K562 (cell line): ENCODE results near the gene PPP2R1B. TPM values are rescaled to one million over a fixed set of nuclear protein-coding genes. Genes with fewer than 3 reads are reported as not detected.

ENCODE experiments used
- ATAC-seq: fragments of 200-7000 bp; cut with Tn5 transposase; 3 replicates; pipeline ENCODE4 v1.9.1; 2020; ENCODE audit warnings: moderate library complexity
- BruUV-seq: library from RNA; stranded (reverse); fragments of 400-500 nt; replicated peaks from 2 replicates; lab custom pipeline; 2021; lab: Mats Ljungman, UMichigan
- CTCF ChIA-PET: fragments of 300-600 bp; formaldehyde crosslinking; extraction: SDS; loops from one replicate; lab custom pipeline; 2021; ENCODE audit warnings: low intra/inter-chr PET ratio; lab: Yijun Ruan, JAX
- POLR2A ChIA-PET: fragments of 300-600, 350-650 bp; sonication (Branson Sonifier 250); formaldehyde crosslinking; extraction: SDS; loops from one replicate; lab custom pipeline; 2021; ENCODE audit warnings: antibody characterized with exemption, inconsistent platforms; lab: Yijun Ruan, JAX
- DNase-seq, 4 experiments: peaks; one replicate each; pipeline versions ENCODE4 v3.0.0 to v3.0.0-alpha.2; 2011 to 2018; ENCODE audit warnings: low spot score in 3 of 4, mixed read lengths in 3 of 4; ENCODE audit errors: extremely low read depth in 1 of 4
- FAIRE-seq: peaks from 2 replicates; lab custom pipeline; 2011; peaks lifted over from hg19 to GRCh38; lab: Jason Lieb, UNC
- H2AFZ ChIP-seq: 2 replicates; pipeline ENCODE4 v1.6.0; 2011; ENCODE audit warnings: low read depth, low read length, control low read depth, inconsistent platforms
- H3K27ac ChIP-seq: fragments of 200-600 bp; 3 replicates; pipeline ENCODE4 v1.8.0; 2011; ENCODE audit warnings: low read depth, mild to moderate bottlenecking, control low read depth, inconsistent platforms, low read length, moderate library complexity, mixed read lengths; ENCODE audit errors: extremely low read depth
- H3K27me3 ChIP-seq, 2 experiments: fragments of 300-600 bp in 1 of 2; 2 replicates in 1 of 2; 3 replicates in 1 of 2; pipeline versions ENCODE4 v1.6.0 to v1.8.0; 2011; ENCODE audit warnings: inconsistent platforms in 2 of 2, low read length in 2 of 2, mild to moderate bottlenecking in 1 of 2, mixed read lengths in 1 of 2, moderate library complexity in 1 of 2; ENCODE audit not compliant: control insufficient read depth in 2 of 2, insufficient read depth in 2 of 2
- H3K36me3 ChIP-seq: fragments of 300-600 bp; 3 replicates; pipeline ENCODE4 v1.8.0; 2011; ENCODE audit warnings: mild to moderate bottlenecking, low read length, inconsistent platforms; ENCODE audit not compliant: control insufficient read depth, insufficient read depth
- H3K4me1 ChIP-seq, 2 experiments: fragments of 200-600 bp in 1 of 2; replicated peaks in 1 of 2; 2 replicates in 1 of 2; 3 replicates in 1 of 2; pipeline versions ENCODE4 v1.5.1 to v1.8.0; 2011; ENCODE audit warnings: inconsistent platforms in 2 of 2, low read length in 2 of 2, mild to moderate bottlenecking in 1 of 2, mixed read lengths in 1 of 2, moderate library complexity in 1 of 2; ENCODE audit not compliant: control insufficient read depth in 2 of 2, insufficient read depth in 2 of 2
- H3K4me2 ChIP-seq: 2 replicates; pipeline ENCODE4 v1.6.1; 2011; ENCODE audit warnings: low read length, control low read depth, inconsistent platforms, mixed read lengths; ENCODE audit not compliant: insufficient read depth
- H3K4me3 ChIP-seq: fragments of 200-600 bp; sonication (generic), shearing (Covaris generic); 2 replicates; pipeline ENCODE4 v1.5.1; 2016; ENCODE audit warnings: control low read depth, inconsistent platforms
- H3K79me2 ChIP-seq: fragments of 200-600 bp; 3 replicates; pipeline ENCODE4 v1.8.0; 2011; ENCODE audit warnings: low read length, inconsistent platforms; ENCODE audit not compliant: control insufficient read depth, insufficient read depth
- H3K9ac ChIP-seq, 2 experiments: 2 replicates each; pipeline versions ENCODE4 v1.6.0 to v1.6.1; 2011; ENCODE audit warnings: low read depth in 2 of 2, low read length in 2 of 2, control low read depth in 1 of 2, inconsistent platforms in 1 of 2, mild to moderate bottlenecking in 1 of 2, mixed read lengths in 1 of 2; ENCODE audit not compliant: insufficient read depth in 1 of 2
- H3K9me1 ChIP-seq: one replicate; pipeline ENCODE4 v1.6.0; 2011; ENCODE audit warnings: inconsistent platforms, mild to moderate bottlenecking, low read length, moderate library complexity; ENCODE audit not compliant: control insufficient read depth, insufficient read depth
- H3K9me3 ChIP-seq: replicated peaks from 2 replicates; pipeline ENCODE4 v1.5.1; 2011; ENCODE audit warnings: low read depth, low read length, inconsistent platforms; ENCODE audit not compliant: control insufficient read depth, insufficient read depth
- H4K20me1 ChIP-seq: replicated peaks from 2 replicates; pipeline ENCODE4 v1.6.1; 2011; ENCODE audit warnings: low read length, inconsistent platforms, mixed read lengths; ENCODE audit not compliant: control insufficient read depth, insufficient read depth
- DEAF1 ChIP-seq: fragments of 450-650 bp; formaldehyde crosslinking; IDR thresholded peaks from 2 replicates; pipeline ENCODE4 v1.4.0; 2020; ENCODE audit warnings: mild to moderate bottlenecking, moderate library complexity
- ERF ChIP-seq: fragments of 450-650 bp; formaldehyde crosslinking; IDR thresholded peaks from 2 replicates; pipeline ENCODE4 v1.4.0; 2020; ENCODE audit warnings: mild to moderate bottlenecking, mixed read lengths
- FOXJ2 ChIP-seq: fragments of 200-800 bp; sonication (Bioruptor generic); IDR thresholded peaks from 2 replicates; pipeline ENCODE4 v1.6.1; 2016; ENCODE audit warnings: missing genetic modification characterization, missing compliant biosample characterization
- KDM1A ChIP-seq, 2 experiments: fragments of 450-650 bp; IDR thresholded peaks; 2 replicates each; pipeline ENCODE4 v1.6.1; 2016; ENCODE audit warnings: mild to moderate bottlenecking in 2 of 2
- KLF1 ChIP-seq: fragments of 450-650 bp; IDR thresholded peaks from 2 replicates; pipeline ENCODE4 v1.6.1; 2016; ENCODE audit warnings: missing genetic modification characterization, missing compliant biosample characterization
- NELFE ChIP-seq: IDR thresholded peaks from 2 replicates; pipeline ENCODE4 v1.6.1; 2011; ENCODE audit warnings: mild to moderate bottlenecking; ENCODE audit not compliant: insufficient read depth, insufficient read length
- PREB ChIP-seq: sonication (generic); formaldehyde crosslinking; IDR thresholded peaks from 2 replicates; pipeline ENCODE4 v1.8.1; 2023; ENCODE audit warnings: mild to moderate bottlenecking, missing genetic modification reagents
- SETDB1 ChIP-seq: IDR thresholded peaks from one replicate; pipeline ENCODE4 v1.6.1; 2012; ENCODE audit warnings: low read length, control low read depth, inconsistent platforms
- SIX5 ChIP-seq, 2 experiments: IDR thresholded peaks; 2 replicates each; pipeline ENCODE4 v1.6.1; 2011; ENCODE audit warnings: low read length in 2 of 2, borderline replicate concordance in 1 of 2, low read depth in 1 of 2, mild to moderate bottlenecking in 1 of 2, moderate library complexity in 1 of 2; ENCODE audit not compliant: insufficient read depth in 1 of 2
- SLC30A9 ChIP-seq: fragments of 250-450 bp; sonication (Bioruptor Pico); IDR thresholded peaks from 2 replicates; pipeline ENCODE4 v1.8.0; 2022; ENCODE audit warnings: mild to moderate bottlenecking, moderate library complexity
- ZNF12 ChIP-seq: sonication (generic); formaldehyde crosslinking; IDR thresholded peaks from 2 replicates; pipeline ENCODE4 v1.4.0; 2020; ENCODE audit warnings: mild to moderate bottlenecking, missing genetic modification reagents
- ZNF121 ChIP-seq: sonication (generic); formaldehyde crosslinking; conservative IDR thresholded peaks from 2 replicates; pipeline ENCODE4 v1.8.0; 2022; ENCODE audit warnings: missing genetic modification reagents
- ZNF174 ChIP-seq: fragments of 250-450 bp; sonication (Bioruptor Pico); IDR thresholded peaks from 2 replicates; pipeline ENCODE4 v1.4.0; 2020; ENCODE audit warnings: mild to moderate bottlenecking
- ZNF431 ChIP-seq: sonication (generic); formaldehyde crosslinking; IDR thresholded peaks from 2 replicates; pipeline ENCODE4 v1.8.0; 2022; ENCODE audit warnings: mild to moderate bottlenecking, missing genetic modification reagents
- WGBS: fragments of 100-300 bp; shearing (Covaris generic); methylation state at CpG from one replicate; pipeline ENCODE4 v1.1.6; 2016; ENCODE audit warnings: low coverage, mixed read lengths; ENCODE audit not compliant: insufficient coverage; ENCODE audit errors: missing lambda C conversion rate; 5-methylcytosine and 5-hydroxymethylcytosine counted together
- in situ Hi-C: fragments of 300-500 bp; cut with MboI; formaldehyde crosslinking; loops from 4 replicates; pipeline ENCODE4 v1.15.0; 2018; ENCODE audit warnings: inconsistent platforms, mixed read lengths
- intact Hi-C: fragments of 100-400 bp; cut with micrococcal nuclease; formaldehyde crosslinking; loops from 2 replicates; pipeline ENCODE4 v1.14.2; 2022
- polyA plus RNA-seq, 8 experiments: library from polyadenylated mRNA; depleted of rRNA in 4 of 8; stranded (reverse) in 5 of 8; unstranded in 3 of 8; fragments of >200 nt; fragmentation: Nextera tagmentation in 2 of 8; fragmentation: Illumina TruSeq in 1 of 8; extraction: Ambion mirVana in 2 of 8; extraction: Trizol in 1 of 8; gene quantifications; 2 replicates each; pipeline versions ENCODE4 v1.2.1 to v1.2.3, GENCODE V29; 2011 to 2014; ENCODE audit warnings: inconsistent platforms in 1 of 8, missing spikeins in 1 of 8
- total RNA-seq, 7 experiments: library from RNA; depleted of rRNA in 6 of 7; stranded (reverse); fragments of >200 nt in 6 of 7; fragmentation: Illumina TruSeq in 2 of 7; extraction: Trizol in 2 of 7; gene quantifications; 2 replicates each; pipeline versions ENCODE4 v1.2.1 to v1.2.3, GENCODE V29; 2011 to 2021; ENCODE audit warnings: low replicate concordance in 1 of 7

Gene PPP2R1B
- total and polyA plus RNA-seq, 9 of the 15 experiments (the other 6 are each of a cell fraction or from before 2014, with no cell fraction given): 24.6 to 68.5 (median 39.8) TPM

GRCh38 chr11:111762526-111762925, 3.7 kb downstream of the PPP2R1B start:
- FAIRE-seq (no peak), ATAC-seq (no peak), DNase-seq (no peak)
- Histone ChIP-seq H3K79me2 (peaks cover 29% of the 10 kb centered on the region), H4K20me1 (no peaks in the 10 kb centered on the region; the same call in 1 of the 2 replicates), H3K9me3 (no peaks in the 10 kb centered on the region), H3K4me1 (peaks cover 4 to 7% of the 10 kb centered on the region in 2 experiments; a peak in 2 of 5 replicates), H3K4me3 (no peak overlapping the region), H3K9me1 (no peaks in the 10 kb centered on the region), H3K9ac (no peak overlapping the region), H3K36me3 (peaks cover 72% of the 10 kb centered on the region), H3K27ac (no peak overlapping the region), H3K27me3 (no peaks in the 10 kb centered on the region), H2AFZ (no peak overlapping the region), H3K4me2 (no peak overlapping the region)
- POLR2A ChIA-PET: interaction anchor here (0.6 to 1.3 kb wide), 2 partner anchors 8 to 17 kb away, joined by 3 to 5 read pairs; no protein-coding TSS in a partner anchor
- CTCF ChIA-PET: no interaction called here
- 95% methylated on average over 5 of the region's 5 CpGs for WGBS
- intact Hi-C loops (no loop called here), in situ Hi-C loops (no loop called here)
- TF ChIP-seq SIX5 (IDR thresholded peaks at IDR 0.05; ENCODE audit: borderline replicate concordance in 1 of 2, insufficient read depth in 1 of 2, low read depth in 1 of 2, low read length in 2 of 2): no peak
- peak; percentile 89 for TF ChIP-seq ZNF121 (CRISPR knock-in tag)
- no TSS peak for BruUV-seq

- no peaks in the 10 kb centered on the region for H3K9me3 ChIP-seq
- H3K79me2 ChIP-seq: peaks cover 28% of the 10 kb centered on the region
- H3K27ac ChIP-seq: no peak overlapping the region
- H3K9me1 ChIP-seq: no peaks in the 10 kb centered on the region
- peaks cover 4% of the 10 kb centered on the region in 2 experiments; a peak in 2 of 5 replicates for H3K4me1 ChIP-seq
- H4K20me1 ChIP-seq: no peaks in the 10 kb centered on the region; the same call in 1 of the 2 replicates
- ChIA-PET POLR2A (interaction anchor here (0.5 to 0.7 kb wide), 2 partner anchors 275 to 282 kb away, joined by 3 read pairs; no protein-coding TSS in a partner anchor), CTCF (no interaction called here)
- H2AFZ ChIP-seq: no peak overlapping the region
- TF ChIP-seq FOXJ2 (tag) (no peak), ZNF12 (CRISPR knock-in tag) (no peak), KLF1 (tag) (no peak), NELFE (no peak), ZNF431 (no peak), PREB (no peak), ERF (CRISPR knock-in tag) (no peak), SLC30A9 (CRISPR knock-in tag) (no peak), SETDB1 (no peak), DEAF1 (CRISPR knock-in tag) (no peak), ZNF174 (CRISPR knock-in tag) (no peak), KDM1A (IDR thresholded peaks at IDR 0.05) (no peak)
- FAIRE-seq (no peak), DNase-seq (no peak), ATAC-seq (no peak)
- no peak overlapping the region for H3K4me2 ChIP-seq
- BruUV-seq: no TSS peak
- intact Hi-C loops: no loop called here
- in situ Hi-C loops: no loop called here
- WGBS: 93% methylated on average over 4 of the region's 4 CpGs
- H3K9ac ChIP-seq: no peak overlapping the region
- H3K27me3 ChIP-seq: no peaks in the 10 kb centered on the region
- H3K36me3 ChIP-seq: peaks cover 84% of the 10 kb centered on the region
- no peak overlapping the region for H3K4me3 ChIP-seq
Measured at GRCh38 chr11:111761036-111761435, 5.2 kb downstream of the PPP2R1B start.
